Kidney (tissue), 14 donors: ENCODE results near the gene APOBEC3C. TPM values are rescaled to one million over a fixed set of nuclear protein-coding genes. Genes with fewer than 3 reads are reported as not detected.

Source experiments
- DNase-seq, 5 donors: peaks; one replicate each; pipeline ENCODE4 v3.0.0-alpha.2; 2013 to 2020
- FAIRE-seq: peaks from 2 replicates; lab custom pipeline; 2012; peaks lifted over from hg19 to GRCh38; lab: Jason Lieb, UNC
- H3K27ac ChIP-seq, 2 donors: one replicate each; pipeline ENCODE4 v1.7.0; 2013; ENCODE audit warnings: low read depth in 2 of 2, low read length in 2 of 2, inconsistent platforms in 1 of 2
- H3K27me3 ChIP-seq: one replicate; pipeline ENCODE4 v1.7.1; 2013; ENCODE audit warnings: low read length, inconsistent platforms; ENCODE audit not compliant: control insufficient read depth, insufficient read depth
- H3K36me3 ChIP-seq, 3 donors: one replicate each; pipeline versions ENCODE4 v1.7.0 to v1.7.1; 2013; ENCODE audit warnings: low read length in 3 of 3, control low read depth in 1 of 3, inconsistent platforms in 1 of 3; ENCODE audit not compliant: insufficient read depth in 3 of 3, control insufficient read depth in 2 of 3
- H3K4me1 ChIP-seq, 3 donors: one replicate each; pipeline versions ENCODE4 v1.7.0 to v1.7.1; 2013; ENCODE audit warnings: low read length in 3 of 3, inconsistent platforms in 1 of 3, low read depth in 1 of 3; ENCODE audit not compliant: control insufficient read depth in 2 of 3, insufficient read depth in 2 of 3
- H3K4me3 ChIP-seq, 3 donors: one replicate each; pipeline versions ENCODE4 v1.7.0 to v1.8.1; 2013; ENCODE audit warnings: low read length in 3 of 3, control low read depth in 1 of 3, inconsistent platforms in 1 of 3
- H3K9ac ChIP-seq, 3 donors: one replicate each; pipeline versions ENCODE4 v1.7.0 to v1.7.1; 2013; ENCODE audit warnings: low read length in 3 of 3, control low read depth in 1 of 3, inconsistent platforms in 1 of 3
- H3K9me3 ChIP-seq, 3 donors: one replicate each; pipeline versions ENCODE4 v1.7.0 to v1.7.1; 2013; ENCODE audit warnings: low read length in 3 of 3, control low read depth in 1 of 3, inconsistent platforms in 1 of 3; ENCODE audit not compliant: control insufficient read depth in 2 of 3, insufficient read depth in 1 of 3
- CTCF ChIP-seq: IDR thresholded peaks from 3 replicates; pipeline ENCODE4 v1.5.1; 2012; ENCODE audit warnings: mild to moderate bottlenecking, moderate library complexity, borderline replicate concordance; ENCODE audit not compliant: insufficient read depth; ENCODE audit errors: extremely low read depth
- intact Hi-C: fragments of 100-400 bp; cut with DNase I; formaldehyde crosslinking; loops from one replicate; pipeline ENCODE4 v1.11.1; 2022
- polyA plus RNA-seq: library from polyadenylated mRNA; stranded (reverse); fragments of 350-450 nt; fragmentation: Illumina TruSeq; extraction: RNeasy Lipid Tissue Mini Kit (QIAGEN cat#74804); gene quantifications from one replicate; pipeline ENCODE4 v1.2.3, GENCODE V29; 2014; ENCODE audit warnings: low read depth, low replicate concordance; ENCODE audit not compliant: insufficient read depth
- total RNA-seq: library from RNA; stranded (reverse); fragmentation: NEBNext Ultra II Directional; extraction: Animal tissue kit (Norgen Biotek cat#: 25700); gene quantifications from one replicate; pipeline ENCODE4 v1.2.1, GENCODE V29; 2021
- donor health status: control.
- donor health status: control.
- donor health status: control.
- donor health status: control.
- donor health status: control.
- donor health status: DM: yes; HTN: yes; CAD: no.
- donor health status: Normal renal cell carcinoma (clear cell type).

The APOBEC3C gene
- total and polyA plus RNA-seq, 2 donors from 2014 or later: 9.5 to 19.8 TPM

GRCh38 chr22:38967451-38968450 is 46.3 kb upstream of the APOBEC3C start:
- no peak overlapping the region for H3K9ac ChIP-seq
- no peak for FAIRE-seq
- H3K27ac ChIP-seq: no peak overlapping the region
- TF ChIP-seq CTCF: no peak
- H3K36me3 ChIP-seq: no peaks in the 10 kb centered on the region
- intact Hi-C loops: no loop called here
- H3K4me1 ChIP-seq: peaks cover 0 to 5% (median 0%) of the 10 kb centered on the region in 3 donors
- H3K27me3 ChIP-seq: no peaks in the 10 kb centered on the region
- DNase-seq: peak in 1 of 5 donors; percentile 57
- no peak overlapping the region for H3K4me3 ChIP-seq
- H3K9me3 ChIP-seq: no peaks in the 10 kb centered on the region

GRCh38 chr22:38968801-38969200 is 45.3 kb upstream of the APOBEC3C start:
- FAIRE-seq (no peak), DNase-seq (peak in 1 of 5 donors; percentile 23)
- Histone ChIP-seq H3K27ac (no peak overlapping the region), H3K4me1 (peaks cover 0 to 5% (median 0%) of the 10 kb centered on the region in 3 donors), H3K27me3 (no peaks in the 10 kb centered on the region), H3K36me3 (no peaks in the 10 kb centered on the region), H3K9ac (no peak overlapping the region), H3K9me3 (no peaks in the 10 kb centered on the region), H3K4me3 (no peak overlapping the region)
- intact Hi-C loops: no loop called here
- TF ChIP-seq CTCF: no peak

GRCh38 chr22:38970551-38970950 is 43.5 kb upstream of the APOBEC3C start:
- H3K27ac ChIP-seq: no peak overlapping the region

More at GRCh38 chr22:38970551-38970950, 43.5 kb upstream of the APOBEC3C start:
- intact Hi-C loops: no loop called here
- no peaks in the 10 kb centered on the region for H3K9me3 ChIP-seq
- DNase-seq (no peak), FAIRE-seq (no peak)
- no peak overlapping the region for H3K4me3 ChIP-seq
- H3K4me1 ChIP-seq: no peaks in the 10 kb centered on the region
- H3K27me3 ChIP-seq: no peaks in the 10 kb centered on the region
- TF ChIP-seq CTCF: no peak
- no peaks in the 10 kb centered on the region for H3K36me3 ChIP-seq
- H3K9ac ChIP-seq: no peak overlapping the region
